T-helper 17 cell (primary cell): ENCODE results near the gene GTF2A1L. TPM values are rescaled to one million over a fixed set of nuclear protein-coding genes. Genes with fewer than 3 reads are reported as not detected.

ENCODE experiments used
- ATAC-seq: fragments of 150-1000 bp; cut with Tn5 transposase; 2 replicates; pipeline ENCODE4 v1.10.0; 2021; ENCODE audit warnings: mild to moderate bottlenecking, moderate library complexity
- DNase-seq, 3 donors: peaks; one replicate each; pipeline versions ENCODE4 v3.0.0 to v3.0.0-alpha.2; 2020 to 2021
- H3K9me3 ChIP-seq: one replicate; pipeline ENCODE4 v1.7.0; 2013; ENCODE audit warnings: low read length, mild to moderate bottlenecking; ENCODE audit not compliant: control insufficient read depth, poor library complexity, severe bottlenecking
- H3K27ac Mint-ChIP-seq: one replicate; pipeline ENCODE4 v1.8.0; 2022; ENCODE audit warnings: mild to moderate bottlenecking, moderate library complexity, mixed read lengths
- H3K27me3 Mint-ChIP-seq: one replicate; pipeline ENCODE4 v1.8.0; 2022; ENCODE audit warnings: mixed read lengths
- H3K36me3 Mint-ChIP-seq: one replicate; pipeline ENCODE4 v1.8.0; 2022; ENCODE audit warnings: low read depth, mixed read lengths
- H3K4me1 Mint-ChIP-seq: one replicate; pipeline ENCODE4 v1.8.0; 2022; ENCODE audit warnings: mild to moderate bottlenecking, mixed read lengths
- H3K4me3 Mint-ChIP-seq: one replicate; pipeline ENCODE4 v1.8.0; 2022; ENCODE audit warnings: mild to moderate bottlenecking, moderate library complexity, mixed read lengths
- total RNA-seq, 4 donors: library from RNA in 2 of 4; stranded (reverse) in 2 of 4; gene quantifications; one replicate each; pipeline ENCODE4 v1.2.3 and lab custom pipeline; 2022 to 2026

GTF2A1L gene
- total RNA-seq, 2 donors from 2014 or later = not detected

GRCh38 chr2:48624696-48625095, 7.0 kb downstream of the GTF2A1L start:
- Mint-ChIP-seq H3K4me1 (no peaks in the 10 kb centered on the region), H3K27me3 (peaks cover 5% of the 10 kb centered on the region), H3K27ac (no peak overlapping the region), H3K4me3 (no peak overlapping the region), H3K36me3 (no peaks in the 10 kb centered on the region)
- ATAC-seq (no peak), DNase-seq (no peak)
- no peaks in the 10 kb centered on the region for H3K9me3 ChIP-seq

DNA sequence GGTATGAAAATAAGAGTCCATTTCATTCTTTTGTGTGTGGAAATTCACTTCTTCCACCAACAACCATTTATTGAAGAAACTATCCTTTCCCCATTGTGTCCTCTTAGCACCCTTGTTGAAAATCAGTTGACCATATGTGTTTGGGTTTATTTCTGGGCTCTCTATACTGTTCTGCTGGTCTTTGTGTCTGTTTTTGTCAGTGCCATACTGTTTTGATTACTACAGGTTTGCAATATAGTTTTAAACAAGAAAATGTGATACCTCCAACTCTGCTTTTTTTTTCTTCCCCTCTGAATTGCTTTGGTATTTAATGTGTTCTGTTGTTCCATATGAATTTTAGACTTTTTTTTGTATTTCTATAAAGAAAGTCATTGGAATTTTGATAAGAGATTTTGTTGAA, 8.4 kb downstream of the GTF2A1L start:
- DNase-seq = no peak
- H3K27me3 Mint-ChIP-seq = peaks cover 3% of the 10 kb centered on the region
- H3K27ac Mint-ChIP-seq = no peak overlapping the region
- H3K9me3 ChIP-seq = no peaks in the 10 kb centered on the region
- no peaks in the 10 kb centered on the region for H3K4me1 Mint-ChIP-seq
- H3K36me3 Mint-ChIP-seq = no peaks in the 10 kb centered on the region
- no peak for ATAC-seq
- H3K4me3 Mint-ChIP-seq = no peak overlapping the region

DNA sequence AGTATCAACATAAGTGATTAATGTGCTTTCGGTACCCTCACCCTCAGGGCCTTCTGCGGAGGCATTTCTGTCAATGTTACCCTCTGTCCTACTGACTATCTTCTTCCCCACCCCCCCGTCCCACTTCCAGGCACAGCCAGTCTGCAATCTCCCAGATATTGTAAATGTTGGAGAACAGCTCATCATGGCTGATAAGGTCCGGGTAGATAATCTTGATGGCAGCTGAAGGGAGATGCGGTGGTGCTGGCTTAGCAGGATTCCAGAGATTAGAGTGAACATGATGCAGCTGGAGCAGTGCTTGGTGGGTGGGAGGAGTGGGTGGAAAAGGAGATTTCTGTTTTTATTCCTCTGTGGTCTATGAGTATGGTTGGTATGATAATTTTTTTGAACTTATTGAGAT, 15.5 kb downstream of the GTF2A1L start:
- ATAC-seq (no peak), DNase-seq (no peak)
- Mint-ChIP-seq H3K36me3 (peaks cover 3% of the 10 kb centered on the region), H3K4me1 (no peaks in the 10 kb centered on the region), H3K4me3 (no peak overlapping the region), H3K27ac (no peak overlapping the region), H3K27me3 (peaks cover 9% of the 10 kb centered on the region)
- H3K9me3 ChIP-seq = no peaks in the 10 kb centered on the region

GRCh38 chr2:48635786-48636185, 18.1 kb downstream of the GTF2A1L start:
- Mint-ChIP-seq H3K4me3 (no peak overlapping the region), H3K36me3 (peaks cover 3% of the 10 kb centered on the region), H3K27ac (no peak overlapping the region), H3K4me1 (no peaks in the 10 kb centered on the region), H3K27me3 (peaks cover 9% of the 10 kb centered on the region)
- no peaks in the 10 kb centered on the region for H3K9me3 ChIP-seq
- no peak for ATAC-seq
- DNase-seq = no peak

DNA sequence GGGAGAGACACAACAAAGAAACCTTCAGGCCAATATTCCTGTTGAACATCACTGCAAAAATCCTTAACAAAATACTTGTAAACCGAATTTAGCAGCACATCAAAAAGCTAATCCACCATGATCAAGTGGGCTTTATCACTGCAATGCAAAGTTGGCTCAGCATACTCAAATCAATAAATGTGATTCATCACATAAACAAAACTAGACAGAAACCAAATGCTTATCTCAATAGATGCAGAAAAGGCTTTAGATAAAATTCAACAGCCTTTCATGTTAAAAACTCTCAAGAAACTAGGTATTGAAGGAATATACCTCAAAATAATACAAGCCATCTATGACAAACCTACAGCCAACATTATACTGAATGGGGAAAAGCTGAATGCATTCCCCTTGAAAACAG, 20.6 kb downstream of the GTF2A1L start:
- Mint-ChIP-seq H3K36me3 (no peaks in the 10 kb centered on the region), H3K27me3 (no peaks in the 10 kb centered on the region), H3K4me1 (no peaks in the 10 kb centered on the region), H3K27ac (no peak overlapping the region), H3K4me3 (no peak overlapping the region)
- DNase-seq (no peak), ATAC-seq (no peak)
- no peaks in the 10 kb centered on the region for H3K9me3 ChIP-seq

DNA sequence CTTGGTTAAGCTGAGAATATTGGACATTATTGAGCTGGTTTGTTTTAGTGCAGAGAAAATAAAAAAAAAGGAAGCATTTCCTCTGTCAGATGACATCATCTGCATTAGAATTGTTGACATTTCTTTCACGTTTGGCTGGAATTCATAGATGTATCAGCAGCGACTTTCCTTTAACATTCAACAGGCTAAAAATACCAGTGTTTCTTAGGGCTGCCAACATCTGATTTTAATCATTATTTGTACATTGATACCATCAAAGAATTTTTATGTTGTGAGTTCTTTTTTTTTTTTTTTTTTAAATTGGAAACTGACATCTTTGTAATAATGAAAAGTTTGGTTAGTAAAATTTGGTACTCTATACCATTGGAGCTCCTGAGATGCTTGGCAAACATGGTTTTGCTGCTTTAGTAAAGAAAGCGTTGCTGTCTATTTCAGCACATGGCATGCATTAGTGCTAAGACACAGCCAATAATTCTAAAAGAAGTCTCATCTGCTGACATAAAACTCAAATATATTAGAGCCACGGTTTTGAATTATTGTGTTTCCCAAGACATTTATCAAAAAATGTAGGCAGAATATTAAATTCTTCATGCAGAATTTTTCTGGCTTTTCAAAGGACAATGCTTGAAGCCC, 33.6 kb downstream of the GTF2A1L start:
- no peak for DNase-seq
- H3K9me3 ChIP-seq = no peaks in the 10 kb centered on the region
- H3K4me1 Mint-ChIP-seq = no peaks in the 10 kb centered on the region
- no peak overlapping the region for H3K27ac Mint-ChIP-seq
- ATAC-seq = no peak
- H3K36me3 Mint-ChIP-seq = no peaks in the 10 kb centered on the region
- H3K4me3 Mint-ChIP-seq = no peak overlapping the region
- no peaks in the 10 kb centered on the region for H3K27me3 Mint-ChIP-seq

DNA sequence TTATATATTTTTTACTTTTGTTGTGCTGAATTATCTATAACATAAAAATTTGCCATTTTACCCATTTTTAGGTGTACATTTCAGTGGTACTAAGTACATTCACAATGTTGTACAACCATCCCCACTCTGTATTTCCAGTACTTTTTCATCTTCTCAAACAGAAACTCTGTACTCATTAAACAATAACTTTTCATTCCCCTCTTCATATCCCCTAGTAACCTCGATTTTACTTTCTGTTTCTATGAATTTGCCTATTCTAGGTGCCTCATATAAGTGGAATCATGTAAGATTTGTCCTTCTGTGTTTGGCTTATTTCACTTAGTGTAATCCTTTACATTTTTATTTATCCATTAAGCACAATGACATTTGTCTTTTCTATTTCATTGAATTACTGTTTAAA, 51.3 kb downstream of the GTF2A1L start:
- H3K27ac Mint-ChIP-seq = no peak overlapping the region
- H3K27me3 Mint-ChIP-seq = peaks cover 14% of the 10 kb centered on the region
- no peak for ATAC-seq
- DNase-seq = no peak
- no peaks in the 10 kb centered on the region for H3K9me3 ChIP-seq
- H3K4me1 Mint-ChIP-seq = no peaks in the 10 kb centered on the region
- H3K36me3 Mint-ChIP-seq = no peaks in the 10 kb centered on the region
- H3K4me3 Mint-ChIP-seq = no peak overlapping the region

DNA sequence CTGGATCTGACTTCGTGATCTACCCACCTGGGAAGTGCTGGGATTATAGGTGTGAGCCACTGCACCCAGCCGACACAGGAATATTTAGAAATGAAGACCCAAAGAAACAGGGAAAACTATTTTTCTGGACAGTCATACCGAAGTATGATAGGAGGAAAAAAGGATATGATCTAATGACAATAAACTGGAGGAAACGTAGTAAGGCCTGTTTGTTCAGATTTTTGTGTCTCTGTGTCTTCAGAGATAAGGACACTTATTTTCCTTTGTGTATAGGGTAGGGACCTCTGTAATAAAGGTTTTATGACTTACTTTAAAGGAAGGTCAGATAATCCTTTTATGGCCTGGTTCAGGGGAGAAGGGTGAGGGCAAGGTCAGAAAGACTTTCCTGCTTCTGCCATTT, 55.9 kb downstream of the GTF2A1L start:
- H3K27ac Mint-ChIP-seq = no peak overlapping the region
- H3K36me3 Mint-ChIP-seq = no peaks in the 10 kb centered on the region
- peaks cover 7% of the 10 kb centered on the region for H3K4me1 Mint-ChIP-seq
- ATAC-seq = no peak
- H3K9me3 ChIP-seq = no peaks in the 10 kb centered on the region
- peaks cover 16% of the 10 kb centered on the region for H3K27me3 Mint-ChIP-seq
- H3K4me3 Mint-ChIP-seq = no peak overlapping the region
- DNase-seq = no peak

DNA sequence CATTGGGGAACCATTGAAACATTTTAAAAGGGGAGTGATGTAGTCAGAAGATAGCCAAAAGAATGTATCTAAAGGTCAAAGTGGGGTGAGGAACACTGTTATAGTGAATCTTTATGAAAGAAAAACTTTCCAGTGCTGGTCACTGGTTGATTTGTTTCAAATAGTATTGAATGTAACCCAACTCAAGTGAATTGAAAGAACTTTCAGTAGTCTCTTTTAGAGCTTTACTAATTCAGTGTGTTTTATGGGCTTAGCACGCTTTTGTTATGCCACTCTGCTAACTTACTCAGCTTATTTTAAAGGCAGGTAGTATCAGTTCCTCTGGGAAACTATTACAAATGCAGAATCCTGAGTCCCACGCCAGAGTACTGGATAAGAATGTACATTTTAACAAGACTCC, 57.3 kb downstream of the GTF2A1L start:
- Mint-ChIP-seq H3K27me3 (peaks cover 23% of the 10 kb centered on the region), H3K4me1 (peaks cover 7% of the 10 kb centered on the region), H3K4me3 (no peak overlapping the region), H3K27ac (no peak overlapping the region), H3K36me3 (no peaks in the 10 kb centered on the region)
- H3K9me3 ChIP-seq = no peaks in the 10 kb centered on the region
- DNase-seq (no peak), ATAC-seq (no peak)

GRCh38 chr2:48677450-48677849, 59.8 kb downstream of the GTF2A1L start:
- H3K9me3 ChIP-seq = no peaks in the 10 kb centered on the region
- no peak for DNase-seq
- Mint-ChIP-seq H3K27ac (no peak overlapping the region), H3K4me3 (no peak overlapping the region), H3K27me3 (peaks cover 17% of the 10 kb centered on the region), H3K4me1 (peaks cover 7% of the 10 kb centered on the region), H3K36me3 (no peaks in the 10 kb centered on the region)
- no peak for ATAC-seq

GRCh38 chr2:48685126-48685525, 67.5 kb downstream of the GTF2A1L start:
- no peak for DNase-seq
- H3K27ac Mint-ChIP-seq = no peak overlapping the region
- ATAC-seq = no peak
- no peaks in the 10 kb centered on the region for H3K9me3 ChIP-seq
- H3K36me3 Mint-ChIP-seq = no peaks in the 10 kb centered on the region
- no peak overlapping the region for H3K4me3 Mint-ChIP-seq
- no peaks in the 10 kb centered on the region for H3K4me1 Mint-ChIP-seq
- H3K27me3 Mint-ChIP-seq = peaks cover 24% of the 10 kb centered on the region

- H3K36me3 Mint-ChIP-seq = no peaks in the 10 kb centered on the region
- H3K27me3 Mint-ChIP-seq = peaks cover 33% of the 10 kb centered on the region
- no peak overlapping the region for H3K27ac Mint-ChIP-seq
- no peaks in the 10 kb centered on the region for H3K4me1 Mint-ChIP-seq
- ATAC-seq = no peak
- no peak overlapping the region for H3K4me3 Mint-ChIP-seq
- no peak for DNase-seq
- no peaks in the 10 kb centered on the region for H3K9me3 ChIP-seq
Observed at GRCh38 chr2:48691935-48692691, 74.5 kb downstream of the GTF2A1L start.

DNA sequence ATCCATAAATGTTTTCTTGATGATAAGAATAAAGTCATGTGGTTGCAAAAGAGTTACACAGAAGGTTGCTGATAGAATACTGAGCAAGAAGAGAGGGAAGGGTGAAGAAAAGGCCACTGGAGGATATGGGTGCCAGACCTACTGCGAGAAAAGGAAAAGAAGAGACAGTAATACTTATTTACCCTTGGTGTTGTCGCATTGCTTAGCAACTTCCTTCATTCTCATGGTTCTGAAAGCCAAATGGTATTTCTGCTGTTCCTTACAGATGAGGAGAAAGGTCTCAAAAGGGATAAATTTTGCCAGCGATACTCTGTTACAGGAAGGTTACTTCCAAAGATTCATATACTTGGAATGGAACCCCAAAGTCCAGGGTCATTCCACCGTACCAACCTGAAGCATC, 75.4 kb downstream of the GTF2A1L start:
- ATAC-seq (no peak), DNase-seq (no peak)
- Mint-ChIP-seq H3K36me3 (no peaks in the 10 kb centered on the region), H3K27me3 (peaks cover 33% of the 10 kb centered on the region), H3K4me1 (no peaks in the 10 kb centered on the region), H3K4me3 (no peak overlapping the region), H3K27ac (no peak overlapping the region)
- H3K9me3 ChIP-seq = no peaks in the 10 kb centered on the region

GRCh38 chr2:48693645-48694044, 76.0 kb downstream of the GTF2A1L start:
- DNase-seq (no peak), ATAC-seq (no peak)
- Mint-ChIP-seq H3K27me3 (peaks cover 28% of the 10 kb centered on the region), H3K4me3 (no peak overlapping the region), H3K4me1 (no peaks in the 10 kb centered on the region), H3K36me3 (no peaks in the 10 kb centered on the region), H3K27ac (no peak overlapping the region)
- no peaks in the 10 kb centered on the region for H3K9me3 ChIP-seq
